GM12878 (cell line): ENCODE data around the gene B3GNT9.

Source experiments
- FOXM1 ChIP-seq: IDR thresholded peaks from 2 replicates; pipeline ENCODE4 v1.6.1; 2012; ENCODE audit warnings: low read depth, mild to moderate bottlenecking, inconsistent platforms, low read length, moderate library complexity
- GABPA ChIP-seq: IDR thresholded peaks from 2 replicates; pipeline ENCODE4 v1.6.1; 2014; ENCODE audit warnings: antibody characterized with exemption, low read depth, mild to moderate bottlenecking, inconsistent platforms
- KDM1A ChIP-seq: fragments of 200-600 bp; sonication (generic); IDR thresholded peaks from 2 replicates; pipeline ENCODE4 v1.6.1; 2016; ENCODE audit warnings: borderline replicate concordance
- MAX ChIP-seq: IDR thresholded peaks from 2 replicates; pipeline ENCODE4 v1.6.1; 2012; ENCODE audit warnings: low read depth, low read length, improper control_type of control experiment
- NFYB ChIP-seq: IDR thresholded peaks from 2 replicates; pipeline ENCODE4 v1.6.1; 2011; ENCODE audit warnings: low read depth, mild to moderate bottlenecking, low read length, improper control_type of control experiment, moderate library complexity; ENCODE audit not compliant: insufficient read depth
- POLR2A ChIP-seq: IDR thresholded peaks from 2 replicates; pipeline ENCODE4 v1.6.1; 2011; ENCODE audit warnings: low read depth, mild to moderate bottlenecking, low read length
- SP1 ChIP-seq: IDR thresholded peaks from one replicate; pipeline ENCODE4 v1.6.1; 2011; ENCODE audit warnings: low read depth, low read length
- USF1 ChIP-seq: IDR thresholded peaks from 2 replicates; pipeline ENCODE4 v1.6.1; 2011; ENCODE audit warnings: borderline replicate concordance, low read depth, mild to moderate bottlenecking, moderate library complexity, mixed read lengths, low read length; ENCODE audit not compliant: insufficient read depth; ENCODE audit errors: extremely low read length
- TF ChIP-seq, protein P1 (sequence below): IDR thresholded peaks from 2 replicates; pipeline ENCODE4 v1.6.1; 2012; ENCODE audit warnings: low read depth, low read length, improper control_type of control experiment
- TF ChIP-seq, protein P2 (sequence below): IDR thresholded peaks from 2 replicates; pipeline ENCODE4 v1.6.1; 2011; ENCODE audit warnings: borderline replicate concordance, low read depth, mild to moderate bottlenecking, moderate library complexity, low read length; ENCODE audit not compliant: insufficient read depth, poor library complexity, severe bottlenecking
- TF ChIP-seq, protein P3 (sequence below), 3 experiments: IDR thresholded peaks in 2 of 3; conservative IDR thresholded peaks in 1 of 3; 2 replicates each; pipeline ENCODE4 v1.5.1; 2011; ENCODE audit warnings: low read depth in 3 of 3, low read length in 3 of 3, mild to moderate bottlenecking in 3 of 3, control low read depth in 2 of 3, moderate library complexity in 2 of 3, inconsistent platforms in 1 of 3, mixed read lengths in 1 of 3; ENCODE audit not compliant: control insufficient read depth in 2 of 3, insufficient read depth in 1 of 3; ENCODE audit errors: extremely low read depth in 1 of 3

- TF ChIP-seq, protein P1, sequence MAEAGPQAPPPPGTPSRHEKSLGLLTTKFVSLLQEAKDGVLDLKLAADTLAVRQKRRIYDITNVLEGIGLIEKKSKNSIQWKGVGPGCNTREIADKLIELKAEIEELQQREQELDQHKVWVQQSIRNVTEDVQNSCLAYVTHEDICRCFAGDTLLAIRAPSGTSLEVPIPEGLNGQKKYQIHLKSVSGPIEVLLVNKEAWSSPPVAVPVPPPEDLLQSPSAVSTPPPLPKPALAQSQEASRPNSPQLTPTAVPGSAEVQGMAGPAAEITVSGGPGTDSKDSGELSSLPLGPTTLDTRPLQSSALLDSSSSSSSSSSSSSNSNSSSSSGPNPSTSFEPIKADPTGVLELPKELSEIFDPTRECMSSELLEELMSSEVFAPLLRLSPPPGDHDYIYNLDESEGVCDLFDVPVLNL = no peak
- TF ChIP-seq KDM1A (no peak), NFYB (no peak), SP1 (no peak), POLR2A (no peak), USF1 (no peak), GABPA (no peak), MAX (no peak), FOXM1 (no peak)
- TF ChIP-seq, protein P2, sequence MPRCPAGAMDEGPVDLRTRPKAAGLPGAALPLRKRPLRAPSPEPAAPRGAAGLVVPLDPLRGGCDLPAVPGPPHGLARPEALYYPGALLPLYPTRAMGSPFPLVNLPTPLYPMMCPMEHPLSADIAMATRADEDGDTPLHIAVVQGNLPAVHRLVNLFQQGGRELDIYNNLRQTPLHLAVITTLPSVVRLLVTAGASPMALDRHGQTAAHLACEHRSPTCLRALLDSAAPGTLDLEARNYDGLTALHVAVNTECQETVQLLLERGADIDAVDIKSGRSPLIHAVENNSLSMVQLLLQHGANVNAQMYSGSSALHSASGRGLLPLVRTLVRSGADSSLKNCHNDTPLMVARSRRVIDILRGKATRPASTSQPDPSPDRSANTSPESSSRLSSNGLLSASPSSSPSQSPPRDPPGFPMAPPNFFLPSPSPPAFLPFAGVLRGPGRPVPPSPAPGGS = no peak
- TF ChIP-seq, protein P3, sequence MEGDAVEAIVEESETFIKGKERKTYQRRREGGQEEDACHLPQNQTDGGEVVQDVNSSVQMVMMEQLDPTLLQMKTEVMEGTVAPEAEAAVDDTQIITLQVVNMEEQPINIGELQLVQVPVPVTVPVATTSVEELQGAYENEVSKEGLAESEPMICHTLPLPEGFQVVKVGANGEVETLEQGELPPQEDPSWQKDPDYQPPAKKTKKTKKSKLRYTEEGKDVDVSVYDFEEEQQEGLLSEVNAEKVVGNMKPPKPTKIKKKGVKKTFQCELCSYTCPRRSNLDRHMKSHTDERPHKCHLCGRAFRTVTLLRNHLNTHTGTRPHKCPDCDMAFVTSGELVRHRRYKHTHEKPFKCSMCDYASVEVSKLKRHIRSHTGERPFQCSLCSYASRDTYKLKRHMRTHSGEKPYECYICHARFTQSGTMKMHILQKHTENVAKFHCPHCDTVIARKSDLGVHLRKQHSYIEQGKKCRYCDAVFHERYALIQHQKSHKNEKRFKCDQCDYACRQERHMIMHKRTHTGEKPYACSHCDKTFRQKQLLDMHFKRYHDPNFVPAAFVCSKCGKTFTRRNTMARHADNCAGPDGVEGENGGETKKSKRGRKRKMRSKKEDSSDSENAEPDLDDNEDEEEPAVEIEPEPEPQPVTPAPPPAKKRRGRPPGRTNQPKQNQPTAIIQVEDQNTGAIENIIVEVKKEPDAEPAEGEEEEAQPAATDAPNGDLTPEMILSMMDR (IDR thresholded peaks at IDR 0.05 in 2 of 3, conservative IDR thresholded peaks at IDR 0.05 in 1 of 3; ENCODE audit: control insufficient read depth in 2 of 3, extremely low read depth in 1 of 3, insufficient read depth in 1 of 3, low read depth in 3 of 3, low read length in 3 of 3) = no peak
Observed at GRCh38 chr16:67194260-67194659, 43.5 kb upstream of the B3GNT9 start.
